SJSA1 (cell line): ENCODE measurements around the gene MAOA. TPM values are rescaled to one million over a fixed set of nuclear protein-coding genes. Genes with fewer than 3 reads are reported as not detected.
"Not testable (repeated sequence)": the region's sequence is repeated elsewhere in the genome, so short reads cannot be mapped to it uniquely, and the experiment has no call there.

Experiments used
- DNase-seq, 2 experiments: peaks; one replicate each; pipeline ENCODE4 v3.0.0-alpha.2; 2015 to 2020; ENCODE audit warnings: low spot score in 2 of 2, low read depth in 1 of 2
- H3K27ac ChIP-seq: fragments of 250-450 bp; sonication (Bioruptor Pico); 2 replicates; pipeline ENCODE4 v1.5.1; 2020; ENCODE audit warnings: mild to moderate bottlenecking, moderate library complexity
- H3K27me3 ChIP-seq: fragments of 250-450 bp; sonication (Bioruptor Pico); replicated peaks from 2 replicates; pipeline ENCODE4 v1.5.1; 2020; ENCODE audit warnings: mild to moderate bottlenecking, moderate library complexity
- H3K36me3 ChIP-seq: fragments of 250-450 bp; sonication (Bioruptor Pico); 2 replicates; pipeline ENCODE4 v1.5.1; 2020; ENCODE audit warnings: mild to moderate bottlenecking
- H3K4me1 ChIP-seq: fragments of 250-450 bp; sonication (Bioruptor Pico); replicated peaks from 2 replicates; pipeline ENCODE4 v1.6.1; 2021; ENCODE audit warnings: mild to moderate bottlenecking
- H3K4me3 ChIP-seq: fragments of 250-450 bp; sonication (Bioruptor Pico); 2 replicates; pipeline ENCODE4 v1.5.1; 2020; ENCODE audit warnings: mild to moderate bottlenecking
- H3K9me3 ChIP-seq: fragments of 250-450 bp; sonication (Bioruptor Pico); replicated peaks from 2 replicates; pipeline ENCODE4 v1.5.1; 2020; ENCODE audit warnings: mild to moderate bottlenecking
- total RNA-seq: library from RNA; depleted of rRNA; stranded (reverse); fragments of >200 nt; shearing (Covaris generic); gene quantifications from 2 replicates; pipeline ENCODE4 v1.2.3, GENCODE V29; 2014

MAOA gene
- total RNA-seq, 1 experiment from 2014 or later, result 7.1 TPM

DNA sequence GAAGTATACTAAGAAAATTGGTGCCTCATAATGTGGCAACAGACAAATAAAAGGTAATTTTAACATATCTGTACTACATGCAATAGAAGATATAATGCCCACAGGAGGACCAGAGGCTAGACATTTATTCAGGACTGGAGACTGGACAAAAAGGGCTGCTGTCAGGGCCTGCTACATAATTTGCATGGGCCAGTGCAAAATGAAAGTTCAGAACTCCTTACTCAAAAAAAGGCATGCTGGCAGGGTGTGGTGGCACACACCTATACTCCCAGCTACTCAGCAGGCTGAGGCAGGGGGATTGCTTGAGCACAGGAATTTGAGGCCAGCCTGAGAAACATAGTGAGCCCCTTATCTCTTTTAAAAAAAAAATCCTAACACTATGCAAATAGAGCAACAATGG lies 12.4 kb upstream of the MAOA start:
- Histone ChIP-seq H3K9me3 (no peaks in the 10 kb centered on the region), H3K4me3 (no peak overlapping the region), H3K27me3 (no peaks in the 10 kb centered on the region), H3K36me3 (no peaks in the 10 kb centered on the region), H3K4me1 (peaks cover 9% of the 10 kb centered on the region; the same call in 1 of the 2 replicates), H3K27ac (no peak overlapping the region)
- no peak for DNase-seq

DNA sequence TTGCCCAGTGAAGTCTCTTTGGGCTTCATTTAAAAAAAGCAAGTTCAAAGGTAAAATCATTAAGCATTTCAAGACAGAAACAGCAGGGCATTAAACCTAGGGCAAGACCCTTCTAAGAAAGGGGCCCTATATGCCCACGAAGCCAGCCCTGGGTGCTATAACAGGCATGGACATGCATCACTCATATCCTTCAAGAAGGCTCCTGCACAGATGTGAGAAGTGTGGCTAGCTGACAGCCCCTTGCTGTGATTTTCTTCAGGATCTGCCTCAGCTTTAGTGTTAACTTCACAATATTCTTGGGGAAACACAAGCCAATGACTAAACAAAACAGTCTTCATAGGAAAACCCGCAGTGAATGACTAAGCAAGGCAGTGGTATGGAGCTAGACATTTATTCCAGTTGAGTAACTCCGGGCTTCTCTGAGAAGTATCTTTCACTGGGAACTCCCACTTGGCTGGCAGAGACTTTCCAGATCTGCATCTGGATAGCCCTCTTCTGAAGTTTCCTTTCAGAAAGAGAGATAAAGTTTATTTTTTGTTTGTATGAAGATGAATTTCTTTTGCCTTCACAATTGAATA lies 11.9 kb upstream of the MAOA start:
- H3K4me1 ChIP-seq, result peaks cover 9% of the 10 kb centered on the region; the same call in 1 of the 2 replicates
- H3K36me3 ChIP-seq, result no peaks in the 10 kb centered on the region
- no peak overlapping the region for H3K4me3 ChIP-seq
- H3K27ac ChIP-seq, result no peak overlapping the region
- H3K27me3 ChIP-seq, result no peaks in the 10 kb centered on the region
- no peaks in the 10 kb centered on the region for H3K9me3 ChIP-seq
- peak; percentile 34 to 40 for DNase-seq

DNA sequence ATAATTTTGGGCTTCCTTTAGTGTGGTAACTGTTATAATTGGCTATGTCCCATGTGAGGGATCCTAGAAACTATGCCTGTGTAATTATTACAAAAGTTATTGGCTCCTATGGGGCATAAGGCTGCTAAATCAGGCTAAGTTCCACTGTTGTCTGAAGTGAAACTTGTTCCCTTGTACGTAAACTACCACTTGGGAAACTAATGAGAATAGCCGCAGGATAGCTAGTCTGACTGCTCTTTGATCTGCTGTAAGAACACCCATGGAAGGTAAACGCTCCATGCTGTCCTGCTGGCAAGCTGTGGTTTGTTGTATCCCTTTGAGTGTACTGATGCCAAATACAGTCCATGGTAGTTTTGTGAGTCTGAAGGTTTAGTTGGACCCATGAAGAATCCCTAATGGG lies 9.3 kb upstream of the MAOA start:
- H3K9me3 ChIP-seq, result no peaks in the 10 kb centered on the region
- H3K27me3 ChIP-seq, result no peaks in the 10 kb centered on the region

DNA sequence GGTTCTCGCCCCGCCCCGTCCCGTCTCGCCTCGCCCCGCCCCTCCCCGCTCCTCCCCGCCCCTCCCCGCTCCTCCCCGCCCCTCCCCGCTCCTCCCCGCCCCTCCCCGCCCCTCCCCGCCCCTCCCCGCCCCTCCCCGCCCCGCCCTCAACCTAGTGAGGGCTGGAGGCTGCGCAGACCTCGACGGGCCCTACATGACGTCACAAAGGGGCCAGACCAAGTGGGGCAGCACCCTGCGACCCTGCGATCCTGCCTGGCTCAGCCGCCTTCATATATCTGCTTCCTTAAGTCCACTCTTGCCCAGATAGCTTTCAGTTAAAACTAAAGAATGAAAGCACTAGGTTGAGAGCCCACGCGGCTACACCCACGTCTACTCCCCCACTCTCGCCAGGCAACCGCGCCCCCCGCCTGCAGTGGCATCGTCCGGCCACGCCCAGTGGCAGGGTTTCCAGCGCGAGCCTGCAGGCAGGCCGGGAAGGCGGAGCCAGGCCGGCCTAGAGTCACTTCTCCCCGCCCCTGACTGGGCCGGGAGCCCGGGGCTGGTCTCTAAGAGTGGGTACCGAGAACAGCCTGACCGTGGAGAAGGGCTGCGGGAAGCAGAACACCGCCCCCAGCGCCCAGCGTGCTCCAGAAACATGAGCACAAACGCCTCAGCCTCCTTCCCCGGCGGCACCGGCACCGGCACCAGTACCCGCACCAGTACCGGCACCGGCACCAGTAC lies 1.5 kb upstream of the MAOA start:
- no peaks in the 10 kb centered on the region for H3K9me3 ChIP-seq
- peak overlapping the region; percentile 100 for H3K27ac ChIP-seq
- H3K27me3 ChIP-seq, result no peaks in the 10 kb centered on the region
- no peaks in the 10 kb centered on the region for H3K4me1 ChIP-seq
- H3K4me3 ChIP-seq, result peak overlapping the region; percentile 63
- no peaks in the 10 kb centered on the region for H3K36me3 ChIP-seq
- DNase-seq, result peak; percentile 88 to 91

More for the DNA sequence above, 9.3 kb upstream of the MAOA start:
- Histone ChIP-seq H3K36me3 (no peaks in the 10 kb centered on the region), H3K27ac (no peak overlapping the region), H3K4me3 (no peak overlapping the region), H3K4me1 (peaks cover 9% of the 10 kb centered on the region; the same call in 1 of the 2 replicates)
- DNase-seq, result no peak

DNA sequence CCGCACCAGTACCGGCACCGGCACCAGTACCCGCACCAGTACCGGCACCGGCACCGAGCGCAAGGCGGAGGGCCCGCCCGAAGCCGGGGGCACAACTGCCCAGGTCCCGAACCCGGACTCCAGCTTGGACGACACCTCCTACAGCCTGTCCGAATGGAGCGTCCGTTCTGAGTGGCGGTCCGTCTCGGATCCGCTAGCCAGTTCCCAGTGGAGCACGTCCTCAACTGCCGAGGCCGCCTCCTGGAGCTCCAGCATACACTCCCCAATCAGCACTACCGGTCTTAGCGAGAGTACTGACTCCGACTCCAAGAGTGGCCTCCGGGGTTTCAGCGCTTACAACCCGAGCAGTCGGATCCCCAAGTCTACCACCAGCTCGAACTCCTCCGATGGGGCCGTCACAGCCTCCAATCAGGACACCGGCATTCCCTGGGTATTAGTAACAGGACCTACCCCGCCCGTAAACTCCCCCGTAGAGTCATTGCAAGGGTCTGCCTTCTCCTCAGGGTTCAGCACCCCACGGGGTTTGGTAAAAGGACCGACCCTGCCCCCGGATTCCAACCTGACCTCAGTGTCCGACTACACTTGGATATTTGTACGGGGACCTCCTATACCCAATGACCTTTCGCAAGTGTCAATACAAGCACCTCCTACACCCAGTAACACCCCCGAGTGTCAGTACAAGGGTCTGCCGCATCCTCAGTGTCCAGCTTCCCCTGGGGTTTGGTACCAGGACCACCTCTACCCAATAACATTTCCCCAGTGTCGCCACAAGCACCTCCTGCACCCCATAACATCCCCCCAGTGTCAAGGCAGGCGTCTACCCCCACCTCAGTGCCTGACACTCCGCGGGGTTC lies 721 bp upstream of the MAOA start:
- H3K27me3 ChIP-seq, result no peaks in the 10 kb centered on the region
- no peaks in the 10 kb centered on the region for H3K9me3 ChIP-seq
- peak overlapping the region; percentile 63 for H3K4me3 ChIP-seq
- no peaks in the 10 kb centered on the region for H3K4me1 ChIP-seq
- peak overlapping the region; percentile 100; the same call in 1 of the 2 replicates for H3K27ac ChIP-seq
- DNase-seq, result peak in 1 of 2 experiments; percentile 41
- no peaks in the 10 kb centered on the region for H3K36me3 ChIP-seq

DNA sequence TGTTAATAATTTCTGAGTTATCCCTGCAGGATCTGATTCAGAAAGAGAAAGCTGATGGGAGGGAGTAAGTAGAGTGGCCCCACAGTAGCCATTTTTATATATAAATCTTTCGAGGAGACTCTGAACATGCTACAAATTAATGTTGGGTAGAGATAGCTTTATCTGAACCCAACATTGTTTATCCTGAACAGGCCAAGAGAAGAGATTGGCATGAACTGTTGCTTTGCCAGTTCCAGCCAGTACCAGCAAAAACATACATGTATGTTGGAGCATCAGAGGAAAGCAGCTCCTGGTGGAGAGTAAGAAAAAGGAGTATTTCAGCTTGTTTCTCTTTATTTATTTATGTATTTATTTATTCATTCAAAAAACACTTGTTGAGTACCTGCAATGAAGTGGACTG lies 1.6 kb downstream of the MAOA start:
- H3K27me3 ChIP-seq, result no peaks in the 10 kb centered on the region
- no peak overlapping the region for H3K4me3 ChIP-seq
- DNase-seq, result no peak
- no peaks in the 10 kb centered on the region for H3K9me3 ChIP-seq
- no peaks in the 10 kb centered on the region for H3K4me1 ChIP-seq
- no peaks in the 10 kb centered on the region for H3K36me3 ChIP-seq
- no peak overlapping the region for H3K27ac ChIP-seq

DNA sequence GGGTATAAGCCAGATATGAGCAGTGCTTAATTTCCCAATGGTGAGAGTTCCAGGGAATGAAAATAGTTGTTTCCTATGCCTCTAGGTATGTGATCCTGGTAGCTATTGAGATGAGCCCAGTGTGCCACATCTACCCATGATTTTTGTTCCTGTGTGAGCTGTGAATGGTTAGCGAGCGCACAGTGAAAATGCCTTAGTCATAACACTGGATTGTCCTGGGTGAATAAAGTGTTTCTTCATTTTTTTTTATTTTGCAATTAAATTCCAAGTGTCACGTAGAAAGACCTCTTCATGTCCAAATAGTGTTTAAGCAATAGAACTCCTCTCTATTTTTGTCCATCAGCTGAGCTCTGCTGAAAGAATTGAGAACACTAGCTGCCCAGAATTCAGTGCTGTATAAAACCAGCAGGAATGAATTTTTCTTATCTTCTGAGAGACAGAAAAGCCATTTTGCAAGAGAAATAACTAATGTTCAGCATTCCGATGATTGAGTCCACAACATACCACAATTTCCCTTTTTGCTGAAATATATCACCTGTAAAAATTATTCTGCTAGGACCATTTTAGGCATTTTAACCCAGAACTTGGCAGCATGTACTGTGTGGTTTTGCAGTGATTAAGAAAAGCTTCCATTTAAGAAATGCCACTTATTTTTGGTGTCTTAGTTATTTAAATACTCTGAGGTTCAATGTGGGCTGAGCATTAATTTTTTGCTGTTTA lies 5.6 kb downstream of the MAOA start:
- no peaks in the 10 kb centered on the region for H3K36me3 ChIP-seq
- no peaks in the 10 kb centered on the region for H3K27me3 ChIP-seq
- H3K27ac ChIP-seq, result no peak overlapping the region
- no peak for DNase-seq
- H3K9me3 ChIP-seq, result no peaks in the 10 kb centered on the region
- no peaks in the 10 kb centered on the region for H3K4me1 ChIP-seq
- no peak overlapping the region for H3K4me3 ChIP-seq

DNA sequence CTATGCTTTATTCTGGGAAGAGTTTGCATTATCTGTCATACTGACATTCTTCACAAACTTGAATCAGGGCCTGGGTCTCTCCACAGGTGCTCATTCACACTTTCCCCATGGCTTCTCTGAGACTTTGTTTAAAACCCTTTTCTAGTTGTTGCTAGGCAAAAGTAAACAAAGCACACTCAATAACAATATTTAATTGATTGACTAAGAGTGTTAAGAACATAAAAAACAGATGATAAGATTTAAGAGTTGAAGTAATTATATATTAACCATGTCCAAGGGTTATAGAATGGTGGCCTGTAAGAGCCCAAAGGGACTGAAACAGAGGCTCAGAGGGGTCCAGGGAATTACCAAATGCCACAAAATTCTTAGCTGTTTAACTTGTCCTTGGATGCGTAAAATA lies 7.1 kb downstream of the MAOA start:
- H3K9me3 ChIP-seq, result no peaks in the 10 kb centered on the region
- H3K27me3 ChIP-seq, result no peaks in the 10 kb centered on the region
- no peak overlapping the region for H3K4me3 ChIP-seq
- no peaks in the 10 kb centered on the region for H3K36me3 ChIP-seq
- no peak for DNase-seq
- no peaks in the 10 kb centered on the region for H3K4me1 ChIP-seq
- no peak overlapping the region for H3K27ac ChIP-seq

DNA sequence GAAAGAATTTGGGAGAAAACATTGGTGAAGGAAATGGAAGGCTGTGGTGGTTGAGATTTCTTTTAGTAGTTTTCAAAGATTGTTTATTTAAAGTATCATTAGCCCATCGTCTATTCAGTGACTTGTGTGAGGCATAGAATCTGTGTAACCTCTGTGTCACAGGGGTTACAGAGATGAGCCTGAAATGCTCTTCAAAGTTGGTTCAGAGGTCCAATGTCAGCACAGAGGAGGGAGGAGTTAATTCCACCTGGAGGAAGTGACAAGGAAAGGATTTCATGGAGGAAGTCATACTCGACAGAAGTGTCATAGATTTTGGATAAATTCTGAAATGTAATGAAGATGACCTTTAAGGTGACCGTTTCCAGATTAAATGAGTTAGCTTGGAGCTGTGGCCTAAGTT lies 8.2 kb downstream of the MAOA start:
- Histone ChIP-seq H3K4me3 (no peak overlapping the region), H3K36me3 (no peaks in the 10 kb centered on the region), H3K27me3 (no peaks in the 10 kb centered on the region), H3K27ac (no peak overlapping the region), H3K4me1 (no peaks in the 10 kb centered on the region), H3K9me3 (no peaks in the 10 kb centered on the region)
- no peak for DNase-seq

DNA sequence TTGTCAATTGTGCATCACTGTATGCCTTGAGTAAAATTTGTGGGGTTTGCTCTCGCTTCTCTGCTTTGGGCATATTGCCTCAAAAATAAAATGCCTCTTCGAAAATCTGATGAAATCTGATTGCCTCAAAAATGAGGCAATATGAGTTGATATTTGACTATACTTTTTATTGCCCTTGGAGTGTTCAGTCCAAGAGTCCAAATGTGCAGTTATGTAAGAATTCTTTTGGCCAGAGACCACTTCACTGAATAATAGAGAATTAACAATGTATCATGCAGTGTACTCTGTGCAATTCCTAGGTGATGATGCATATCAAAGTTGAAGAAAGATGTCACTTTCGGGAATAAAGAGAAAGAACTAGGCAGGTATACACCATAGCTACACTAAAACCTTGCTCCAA lies 8.6 kb downstream of the MAOA start:
- Histone ChIP-seq H3K4me1 (no peaks in the 10 kb centered on the region), H3K36me3 (no peaks in the 10 kb centered on the region), H3K4me3 (no peak overlapping the region), H3K27me3 (no peaks in the 10 kb centered on the region), H3K27ac (no peak overlapping the region), H3K9me3 (no peaks in the 10 kb centered on the region)
- no peak for DNase-seq

DNA sequence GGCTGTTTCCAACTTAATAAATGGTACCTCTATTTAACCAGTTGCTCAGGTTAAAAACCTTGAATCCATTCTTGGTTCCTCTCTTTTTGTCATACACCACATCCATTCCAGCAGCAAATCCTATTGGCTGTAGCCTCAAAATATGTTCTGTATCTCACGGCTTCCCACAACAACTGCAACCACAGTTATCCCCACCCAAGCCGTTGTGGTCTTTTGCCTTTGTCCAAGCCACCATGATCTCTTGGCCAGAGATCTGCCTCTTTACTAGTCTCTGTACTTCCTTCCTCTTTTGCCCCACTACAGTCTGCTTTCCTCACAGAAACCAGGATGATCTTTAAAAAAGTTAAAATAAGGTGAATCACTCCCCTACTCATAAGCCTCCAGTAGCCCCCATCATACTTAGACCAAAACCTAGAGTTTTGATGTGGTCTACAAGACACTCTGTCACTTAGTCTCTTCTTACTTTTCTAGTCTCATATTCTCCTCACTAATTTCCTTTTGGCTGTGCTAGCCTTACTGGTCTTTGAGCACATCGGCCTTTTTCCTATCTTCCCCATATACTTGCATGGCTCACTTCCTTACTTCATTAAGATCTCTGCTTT lies 10.3 kb downstream of the MAOA start:
- H3K4me3 ChIP-seq, result no peak overlapping the region
- H3K36me3 ChIP-seq, result no peaks in the 10 kb centered on the region
- H3K9me3 ChIP-seq, result no peaks in the 10 kb centered on the region
- no peaks in the 10 kb centered on the region for H3K4me1 ChIP-seq
- no peak overlapping the region for H3K27ac ChIP-seq
- no peaks in the 10 kb centered on the region for H3K27me3 ChIP-seq
- DNase-seq, result no peak

DNA sequence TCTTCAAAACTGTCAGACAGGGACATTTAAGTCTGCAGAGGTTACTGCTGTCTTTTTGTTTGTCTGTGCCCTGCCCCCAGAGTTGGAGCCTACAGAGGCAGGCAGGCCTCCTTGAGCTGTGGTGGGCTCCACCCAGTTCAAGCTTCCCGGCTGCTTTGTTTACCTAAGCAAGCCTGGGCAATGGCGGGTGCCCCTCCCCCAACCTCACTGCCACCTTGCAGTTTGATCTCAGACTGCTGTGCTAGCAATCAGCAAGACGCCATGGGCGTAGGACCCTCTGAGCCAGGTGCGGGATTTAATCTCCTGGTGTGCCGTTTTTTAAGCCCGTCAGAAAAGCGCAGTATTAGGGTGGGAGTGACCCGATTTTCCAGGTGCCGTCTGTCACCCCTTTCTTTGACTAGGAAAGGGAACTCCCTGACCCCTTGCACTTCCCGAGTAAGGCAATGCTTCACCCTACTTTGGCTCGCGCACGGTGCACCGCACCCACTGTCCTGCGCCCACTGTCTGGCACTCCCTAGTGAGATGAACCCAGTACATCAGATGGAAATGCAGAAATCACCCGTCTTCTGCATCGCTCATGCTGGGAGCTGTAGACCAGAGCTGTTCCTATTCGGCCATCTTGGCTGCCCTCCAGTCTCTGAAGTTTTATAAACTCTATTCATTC lies 20.0 kb downstream of the MAOA start:
- H3K4me3 ChIP-seq, H3K27me3 ChIP-seq, DNase-seq, H3K27ac ChIP-seq, H3K9me3 ChIP-seq, H3K4me1 ChIP-seq, H3K36me3 ChIP-seq: not testable (repeated sequence)
